Amniotic epithelial cell (primary cell): ENCODE measurements around the gene ARHGAP42.
A peak's percentile ranks its signal among the peaks of the same experiment; 100 is the strongest.
"Not testable (repeated sequence)": the region's sequence is repeated elsewhere in the genome, so short reads cannot be mapped to it uniquely, and the experiment has no call there.

ENCODE experiments used
- DNase-seq: peaks from one replicate; pipeline ENCODE4 v3.0.0-alpha.2; 2010; ENCODE audit warnings: low read depth

Gene ARHGAP42

GRCh38 chr11:100687054-100687629 is at the start of gene ARHGAP42:
Gene ARHGAP42 (plus strand): TSS chr11:100687288. CDS start chr11:100687679, 391 bp downstream.
- peak; percentile 53 for DNase-seq

- no peak for DNase-seq
Measured at GRCh38 chr11:100637706-100638105, 49.4 kb upstream of the ARHGAP42 start.

GRCh38 chr11:100638648-100639047 is 48.4 kb upstream of the ARHGAP42 start:
- DNase-seq, result peak; percentile 35

- DNase-seq, result peak; percentile 83
Measured at GRCh38 chr11:100639140-100639539, 47.9 kb upstream of the ARHGAP42 start.

GRCh38 chr11:100640071-100640470 is 47.0 kb upstream of the ARHGAP42 start:
- no peak for DNase-seq

GRCh38 chr11:100640646-100641045 is 46.4 kb upstream of the ARHGAP42 start:
- DNase-seq, result no peak

GRCh38 chr11:100641456-100641855 is 45.6 kb upstream of the ARHGAP42 start:
- no peak for DNase-seq

- DNase-seq, result no peak
Measured at GRCh38 chr11:100646545-100646944, 40.5 kb upstream of the ARHGAP42 start.

GRCh38 chr11:100647861-100648260 is 39.2 kb upstream of the ARHGAP42 start:
- DNase-seq, result no peak

GRCh38 chr11:100663583-100663982 is 23.5 kb upstream of the ARHGAP42 start:
- no peak for DNase-seq

GRCh38 chr11:100663996-100664395 is 23.1 kb upstream of the ARHGAP42 start:
- DNase-seq, result no peak

GRCh38 chr11:100666816-100667215 is 20.3 kb upstream of the ARHGAP42 start:
- DNase-seq, result not testable (repeated sequence)

GRCh38 chr11:100667449-100667848 is 19.6 kb upstream of the ARHGAP42 start:
- no peak for DNase-seq

- no peak for DNase-seq
Measured at GRCh38 chr11:100670140-100670539, 16.9 kb upstream of the ARHGAP42 start.

- DNase-seq, result peak; percentile 92
Measured at GRCh38 chr11:100671471-100671870, 15.6 kb upstream of the ARHGAP42 start.

- DNase-seq, result no peak
Measured at GRCh38 chr11:100672498-100673033, 14.5 kb upstream of the ARHGAP42 start.

GRCh38 chr11:100673063-100673462 is 14.0 kb upstream of the ARHGAP42 start:
- no peak for DNase-seq

- DNase-seq, result peak; percentile 96
Measured at GRCh38 chr11:100674212-100674611, 12.9 kb upstream of the ARHGAP42 start.

- DNase-seq, result no peak
Measured at GRCh38 chr11:100675115-100675650, 11.9 kb upstream of the ARHGAP42 start.

GRCh38 chr11:100676901-100677300 is 10.2 kb upstream of the ARHGAP42 start:
- DNase-seq, result peak; percentile 66

- no peak for DNase-seq
Measured at GRCh38 chr11:100677796-100678195, 9.3 kb upstream of the ARHGAP42 start.

- no peak for DNase-seq
Measured at GRCh38 chr11:100680070-100680469, 7.0 kb upstream of the ARHGAP42 start.

- DNase-seq, result peak; percentile 50
Measured at GRCh38 chr11:100681064-100681502, 6.0 kb upstream of the ARHGAP42 start.
